Activated naive CD8-positive, alpha-beta T cell treated with anti-CD3 and anti-CD28 coated beads for 36 hours (primary cell): Measurements from ENCODE around the gene SETX. TPM values are rescaled to one million over a fixed set of nuclear protein-coding genes. Genes with fewer than 3 reads are reported as not detected.

Experiments used
- DNase-seq: peaks from one replicate; pipeline ENCODE4 v3.0.0; 2021
- H3K27ac Mint-ChIP-seq: one replicate; pipeline ENCODE4 v1.8.0; 2022; ENCODE audit warnings: mild to moderate bottlenecking, moderate library complexity, mixed read lengths
- H3K27me3 Mint-ChIP-seq: one replicate; pipeline ENCODE4 v1.8.0; 2022; ENCODE audit warnings: mild to moderate bottlenecking, mixed read lengths
- H3K36me3 Mint-ChIP-seq: one replicate; pipeline ENCODE4 v1.8.0; 2021; ENCODE audit warnings: mild to moderate bottlenecking, mixed read lengths
- H3K4me1 Mint-ChIP-seq: one replicate; pipeline ENCODE4 v1.8.0; 2021; ENCODE audit warnings: mixed read lengths
- H3K4me3 Mint-ChIP-seq: one replicate; pipeline ENCODE4 v1.8.0; 2022; ENCODE audit warnings: mild to moderate bottlenecking, moderate library complexity, mixed read lengths
- H3K9me3 Mint-ChIP-seq: one replicate; pipeline ENCODE4 v1.8.0; 2022; ENCODE audit warnings: mixed read lengths
- total RNA-seq, 2 experiments: library from RNA; stranded (reverse); gene quantifications; one replicate each; pipeline ENCODE4 v1.2.3, GENCODE V29; 2021

Gene SETX
- total RNA-seq, 2 experiments from 2014 or later, result 34.8 to 34.9 TPM

GRCh38 chr9:132324425-132324824 is 30.4 kb downstream of the SETX start:
- H3K36me3 Mint-ChIP-seq, result peaks cover 68% of the 10 kb centered on the region
- no peaks in the 10 kb centered on the region for H3K27me3 Mint-ChIP-seq
- H3K27ac Mint-ChIP-seq, result peak overlapping the region; percentile 14
- DNase-seq, result no peak
- H3K9me3 Mint-ChIP-seq, result peaks cover 5% of the 10 kb centered on the region
- peaks cover 34% of the 10 kb centered on the region for H3K4me1 Mint-ChIP-seq
- H3K4me3 Mint-ChIP-seq, result no peak overlapping the region

- no peaks in the 10 kb centered on the region for H3K27me3 Mint-ChIP-seq
- H3K27ac Mint-ChIP-seq, result no peak overlapping the region
- H3K4me1 Mint-ChIP-seq, result peaks cover 20% of the 10 kb centered on the region
- H3K4me3 Mint-ChIP-seq, result no peak overlapping the region
- peaks cover 28% of the 10 kb centered on the region for H3K36me3 Mint-ChIP-seq
- H3K9me3 Mint-ChIP-seq, result no peaks in the 10 kb centered on the region
- no peak for DNase-seq
Measured at GRCh38 chr9:132319421-132320110, 35.2 kb downstream of the SETX start.

- Mint-ChIP-seq H3K36me3 (peaks cover 35% of the 10 kb centered on the region), H3K9me3 (no peaks in the 10 kb centered on the region), H3K4me3 (no peak overlapping the region), H3K27me3 (no peaks in the 10 kb centered on the region), H3K27ac (no peak overlapping the region), H3K4me1 (peaks cover 7% of the 10 kb centered on the region)
- DNase-seq, result no peak
Measured at GRCh38 chr9:132312873-132313272, 41.9 kb downstream of the SETX start.

- Mint-ChIP-seq H3K9me3 (no peaks in the 10 kb centered on the region), H3K4me1 (peaks cover 7% of the 10 kb centered on the region), H3K27me3 (no peaks in the 10 kb centered on the region), H3K36me3 (peaks cover 35% of the 10 kb centered on the region), H3K27ac (no peak overlapping the region), H3K4me3 (no peak overlapping the region)
- DNase-seq, result no peak
Measured at GRCh38 chr9:132312426-132312825, 42.4 kb downstream of the SETX start.

GRCh38 chr9:132311978-132312377 is 42.8 kb downstream of the SETX start:
- no peak for DNase-seq
- peaks cover 7% of the 10 kb centered on the region for H3K4me1 Mint-ChIP-seq
- H3K4me3 Mint-ChIP-seq, result no peak overlapping the region
- no peaks in the 10 kb centered on the region for H3K27me3 Mint-ChIP-seq
- H3K27ac Mint-ChIP-seq, result no peak overlapping the region
- peaks cover 35% of the 10 kb centered on the region for H3K36me3 Mint-ChIP-seq
- no peaks in the 10 kb centered on the region for H3K9me3 Mint-ChIP-seq

GRCh38 chr9:132309056-132309455 is 45.7 kb downstream of the SETX start:
- DNase-seq, result no peak
- no peaks in the 10 kb centered on the region for H3K27me3 Mint-ChIP-seq
- H3K4me1 Mint-ChIP-seq, result peaks cover 7% of the 10 kb centered on the region
- H3K4me3 Mint-ChIP-seq, result no peak overlapping the region
- H3K9me3 Mint-ChIP-seq, result no peaks in the 10 kb centered on the region
- no peak overlapping the region for H3K27ac Mint-ChIP-seq
- H3K36me3 Mint-ChIP-seq, result peaks cover 41% of the 10 kb centered on the region

GRCh38 chr9:132301521-132301920 is 53.3 kb downstream of the SETX start:
- peaks cover 17% of the 10 kb centered on the region for H3K4me1 Mint-ChIP-seq
- no peak for DNase-seq
- H3K9me3 Mint-ChIP-seq, result no peaks in the 10 kb centered on the region
- no peak overlapping the region for H3K4me3 Mint-ChIP-seq
- peak overlapping the region; percentile 60 for H3K27ac Mint-ChIP-seq
- no peaks in the 10 kb centered on the region for H3K27me3 Mint-ChIP-seq
- peaks cover 32% of the 10 kb centered on the region for H3K36me3 Mint-ChIP-seq

- H3K4me1 Mint-ChIP-seq, result peaks cover 18% of the 10 kb centered on the region
- H3K4me3 Mint-ChIP-seq, result no peak overlapping the region
- no peaks in the 10 kb centered on the region for H3K9me3 Mint-ChIP-seq
- H3K27me3 Mint-ChIP-seq, result no peaks in the 10 kb centered on the region
- DNase-seq, result no peak
- peaks cover 34% of the 10 kb centered on the region for H3K36me3 Mint-ChIP-seq
- no peak overlapping the region for H3K27ac Mint-ChIP-seq
Measured at GRCh38 chr9:132299221-132299620, 55.6 kb downstream of the SETX start.

GRCh38 chr9:132295181-132295580 is 59.6 kb downstream of the SETX start:
- Mint-ChIP-seq H3K4me3 (no peak overlapping the region), H3K4me1 (peaks cover 24% of the 10 kb centered on the region), H3K9me3 (no peaks in the 10 kb centered on the region), H3K27me3 (no peaks in the 10 kb centered on the region), H3K36me3 (peaks cover 32% of the 10 kb centered on the region), H3K27ac (no peak overlapping the region)
- DNase-seq, result no peak

- Mint-ChIP-seq H3K4me1 (peaks cover 27% of the 10 kb centered on the region), H3K36me3 (peaks cover 22% of the 10 kb centered on the region), H3K27me3 (no peaks in the 10 kb centered on the region), H3K4me3 (no peak overlapping the region), H3K9me3 (no peaks in the 10 kb centered on the region), H3K27ac (no peak overlapping the region)
- no peak for DNase-seq
Measured at GRCh38 chr9:132293145-132293721, 61.6 kb downstream of the SETX start.

GRCh38 chr9:132288966-132289365 is 65.8 kb downstream of the SETX start:
- Mint-ChIP-seq H3K4me3 (no peak overlapping the region), H3K36me3 (peaks cover 15% of the 10 kb centered on the region), H3K27me3 (no peaks in the 10 kb centered on the region), H3K4me1 (peaks cover 22% of the 10 kb centered on the region), H3K27ac (peak overlapping the region; percentile 59), H3K9me3 (no peaks in the 10 kb centered on the region)
- no peak for DNase-seq

GRCh38 chr9:132288361-132288760 is 66.4 kb downstream of the SETX start:
- Mint-ChIP-seq H3K4me3 (no peak overlapping the region), H3K4me1 (peaks cover 23% of the 10 kb centered on the region), H3K27me3 (no peaks in the 10 kb centered on the region), H3K9me3 (no peaks in the 10 kb centered on the region), H3K27ac (peak overlapping the region; percentile 59), H3K36me3 (peaks cover 15% of the 10 kb centered on the region)
- DNase-seq, result no peak

GRCh38 chr9:132287256-132287760 is 67.5 kb downstream of the SETX start:
- no peaks in the 10 kb centered on the region for H3K9me3 Mint-ChIP-seq
- DNase-seq, result no peak
- H3K27me3 Mint-ChIP-seq, result no peaks in the 10 kb centered on the region
- peaks cover 20% of the 10 kb centered on the region for H3K4me1 Mint-ChIP-seq
- peaks cover 21% of the 10 kb centered on the region for H3K36me3 Mint-ChIP-seq
- H3K4me3 Mint-ChIP-seq, result no peak overlapping the region
- H3K27ac Mint-ChIP-seq, result no peak overlapping the region

- Mint-ChIP-seq H3K27ac (no peak overlapping the region), H3K36me3 (peaks cover 26% of the 10 kb centered on the region), H3K4me3 (no peak overlapping the region), H3K4me1 (peaks cover 17% of the 10 kb centered on the region), H3K27me3 (no peaks in the 10 kb centered on the region), H3K9me3 (no peaks in the 10 kb centered on the region)
- no peak for DNase-seq
Measured at GRCh38 chr9:132283863-132284262, 70.9 kb downstream of the SETX start.

GRCh38 chr9:132283165-132283564 is 71.6 kb downstream of the SETX start:
- peak; percentile 21 for DNase-seq
- H3K27ac Mint-ChIP-seq, result peak overlapping the region; percentile 42
- H3K36me3 Mint-ChIP-seq, result peaks cover 24% of the 10 kb centered on the region
- H3K4me3 Mint-ChIP-seq, result no peak overlapping the region
- no peaks in the 10 kb centered on the region for H3K9me3 Mint-ChIP-seq
- no peaks in the 10 kb centered on the region for H3K27me3 Mint-ChIP-seq
- H3K4me1 Mint-ChIP-seq, result peaks cover 10% of the 10 kb centered on the region

GRCh38 chr9:132274861-132275260 is 79.9 kb downstream of the SETX start:
- no peaks in the 10 kb centered on the region for H3K4me1 Mint-ChIP-seq
- H3K27ac Mint-ChIP-seq, result no peak overlapping the region
- peaks cover 40% of the 10 kb centered on the region for H3K36me3 Mint-ChIP-seq

More at GRCh38 chr9:132274861-132275260, 79.9 kb downstream of the SETX start:
- no peaks in the 10 kb centered on the region for H3K27me3 Mint-ChIP-seq
- peaks cover 2% of the 10 kb centered on the region for H3K9me3 Mint-ChIP-seq
- no peak for DNase-seq
- H3K4me3 Mint-ChIP-seq, result no peak overlapping the region
